ENCODE measurements around the gene RIOK1. TPM values are rescaled to one million over a fixed set of nuclear protein-coding genes. Genes with fewer than 3 reads are reported as not detected.
A peak's percentile ranks its signal among the peaks of the same experiment; 100 is the strongest.

RIOK1 gene
- total RNA-seq, 1 donor from 2014 or later = 38.3 TPM

DNA sequence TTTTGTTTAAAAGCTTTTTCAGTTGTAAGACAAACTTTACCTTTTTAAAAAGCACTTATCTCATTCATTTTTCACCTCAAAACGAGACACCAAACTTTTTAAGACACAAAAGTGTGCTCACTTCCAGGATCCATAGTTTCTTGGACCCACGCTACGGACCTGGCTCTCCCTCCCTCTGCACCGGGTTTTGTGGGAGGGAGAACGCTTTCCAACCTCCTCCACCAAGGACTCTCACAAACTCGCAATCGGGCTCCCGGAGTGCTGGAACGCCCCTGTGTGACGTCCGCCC, 502 bp upstream of the RIOK1 start:
- ChIA-PET CTCF (interaction anchor here (1.3 to 5.1 kb wide), 2 partner anchors 83 to 113 kb away, joined by 4 to 39 read pairs; no protein-coding TSS in a partner anchor), POLR2A (interaction anchor here (0.9 to 3.9 kb wide), 12 partner anchors 26 to 802 kb away, joined by 3 to 75 read pairs (median 5); partner anchors contain the start of genes BLOC1S5, EEF1E1, SNRNP48 and SSR1)
- H3K36me3 Mint-ChIP-seq (ENCODE audit: low read depth) = peaks cover 37% of the 10 kb centered on the region
- H3K27ac Mint-ChIP-seq = peak overlapping the region; percentile 100
- H3K9me3 Mint-ChIP-seq = no peaks in the 10 kb centered on the region
- peaks cover 34% of the 10 kb centered on the region for H3K4me1 Mint-ChIP-seq
- peak overlapping the region; percentile 96 for H3K4me3 Mint-ChIP-seq
- intact Hi-C loops (cut with micrococcal nuclease) = loop anchor here (1.0 to 5.0 kb wide), 6 partner anchors 76 to 713 kb away; partner anchors contain the start of genes BLOC1S5, EEF1E1, SNRNP48 and SSR1
- TF ChIP-seq, protein P1, sequence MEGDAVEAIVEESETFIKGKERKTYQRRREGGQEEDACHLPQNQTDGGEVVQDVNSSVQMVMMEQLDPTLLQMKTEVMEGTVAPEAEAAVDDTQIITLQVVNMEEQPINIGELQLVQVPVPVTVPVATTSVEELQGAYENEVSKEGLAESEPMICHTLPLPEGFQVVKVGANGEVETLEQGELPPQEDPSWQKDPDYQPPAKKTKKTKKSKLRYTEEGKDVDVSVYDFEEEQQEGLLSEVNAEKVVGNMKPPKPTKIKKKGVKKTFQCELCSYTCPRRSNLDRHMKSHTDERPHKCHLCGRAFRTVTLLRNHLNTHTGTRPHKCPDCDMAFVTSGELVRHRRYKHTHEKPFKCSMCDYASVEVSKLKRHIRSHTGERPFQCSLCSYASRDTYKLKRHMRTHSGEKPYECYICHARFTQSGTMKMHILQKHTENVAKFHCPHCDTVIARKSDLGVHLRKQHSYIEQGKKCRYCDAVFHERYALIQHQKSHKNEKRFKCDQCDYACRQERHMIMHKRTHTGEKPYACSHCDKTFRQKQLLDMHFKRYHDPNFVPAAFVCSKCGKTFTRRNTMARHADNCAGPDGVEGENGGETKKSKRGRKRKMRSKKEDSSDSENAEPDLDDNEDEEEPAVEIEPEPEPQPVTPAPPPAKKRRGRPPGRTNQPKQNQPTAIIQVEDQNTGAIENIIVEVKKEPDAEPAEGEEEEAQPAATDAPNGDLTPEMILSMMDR (IDR thresholded peaks at IDR 0.05) = no peak
- ATAC-seq (ENCODE audit: low read depth) = no peak
- DNase-seq = no peak
- H3K27me3 Mint-ChIP-seq = no peaks in the 10 kb centered on the region

DNA sequence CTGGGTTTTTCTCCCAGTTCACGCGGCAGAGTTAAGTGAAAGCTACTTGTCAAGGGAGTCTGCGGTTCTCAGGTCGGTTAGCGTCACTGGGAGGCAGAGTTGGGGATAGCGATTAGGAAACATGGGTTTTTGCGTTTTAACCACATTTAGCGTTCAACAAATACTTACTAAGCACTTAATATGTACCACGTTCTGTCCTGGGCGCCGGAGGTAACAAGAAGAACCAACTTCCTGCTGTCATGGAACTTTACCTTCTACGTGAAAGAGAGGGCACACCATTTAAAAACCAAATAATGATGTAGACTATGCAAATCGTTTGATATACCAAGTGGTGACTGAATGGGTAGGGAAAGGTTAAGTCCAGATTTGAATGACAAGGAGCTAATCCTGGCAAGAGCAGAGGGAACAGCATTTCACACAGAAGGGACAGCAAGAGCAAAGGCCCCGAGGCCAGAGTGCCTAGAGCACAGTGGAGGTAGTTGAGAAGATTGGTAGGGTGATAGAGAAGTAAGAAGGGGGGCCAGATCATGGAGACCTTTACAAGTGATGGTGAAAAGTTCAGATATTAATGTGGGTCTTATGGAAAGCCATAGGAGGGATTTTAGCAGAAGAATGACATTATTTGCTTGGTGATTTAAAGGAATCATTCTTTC, 744 bp downstream of the RIOK1 start:
- intact Hi-C loops (cut with micrococcal nuclease) = loop anchor here (10.0 kb wide), 1 partner anchor 666 kb away; no protein-coding TSS in a partner anchor

DNA sequence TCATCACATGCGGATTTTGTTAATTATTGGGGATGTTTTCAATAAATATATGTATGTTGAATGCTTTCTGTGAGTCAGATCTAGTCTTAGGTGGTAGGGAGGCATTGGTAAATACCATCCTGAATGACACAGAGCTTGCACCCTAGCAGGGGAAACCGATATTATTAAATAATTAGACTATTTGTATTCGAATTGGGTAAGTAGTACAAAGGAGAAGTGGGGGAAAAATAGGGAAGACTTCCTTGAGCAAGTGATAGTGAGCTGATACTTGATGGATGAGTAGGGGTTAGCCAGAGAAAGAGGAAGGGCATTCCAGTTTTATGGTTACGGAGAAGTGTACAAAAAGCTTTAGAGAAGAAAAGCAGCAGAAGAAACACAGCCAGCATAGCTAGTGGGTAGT, 1.5 kb downstream of the RIOK1 start:
- H3K27ac Mint-ChIP-seq = no peak overlapping the region
- peaks cover 56% of the 10 kb centered on the region for H3K36me3 Mint-ChIP-seq (ENCODE audit: low read depth)
- intact Hi-C loops (cut with micrococcal nuclease) = loop anchor here (10.0 kb wide), 1 partner anchor 666 kb away; no protein-coding TSS in a partner anchor
- H3K4me3 Mint-ChIP-seq = peak overlapping the region; percentile 96
- ATAC-seq (ENCODE audit: low read depth) (no peak), DNase-seq (no peak)
- no peaks in the 10 kb centered on the region for H3K27me3 Mint-ChIP-seq
- ChIA-PET CTCF (interaction anchor here (5.1 kb wide), 1 partner anchor 115 kb away, joined by 39 read pairs; no protein-coding TSS in a partner anchor), POLR2A (interaction anchor here (3.9 kb wide), 1 partner anchor 78 kb away, joined by 75 read pairs; the partner anchor contains the start of gene SSR1)
- H3K9me3 Mint-ChIP-seq = no peaks in the 10 kb centered on the region
- TF ChIP-seq, protein P1 (IDR thresholded peaks at IDR 0.05) = no peak
- peaks cover 34% of the 10 kb centered on the region for H3K4me1 Mint-ChIP-seq

More for the DNA sequence above, 744 bp downstream of the RIOK1 start:
- Mint-ChIP-seq H3K4me1 (peaks cover 34% of the 10 kb centered on the region), H3K27me3 (no peaks in the 10 kb centered on the region), H3K9me3 (no peaks in the 10 kb centered on the region), H3K36me3 (ENCODE audit: low read depth) (peaks cover 49% of the 10 kb centered on the region), H3K27ac (peak overlapping the region; percentile 100), H3K4me3 (peak overlapping the region; percentile 96)
- TF ChIP-seq, protein P1 (IDR thresholded peaks at IDR 0.05) = no peak
- no peak for DNase-seq
- CTCF ChIA-PET = interaction anchor here (1.3 to 5.1 kb wide), 2 partner anchors 84 to 114 kb away, joined by 4 to 39 read pairs; no protein-coding TSS in a partner anchor
- ATAC-seq (ENCODE audit: low read depth) = no peak
- POLR2A ChIA-PET = interaction anchor here (0.5 to 3.9 kb wide), 14 partner anchors 27 to 803 kb away, joined by 3 to 75 read pairs (median 4); partner anchors contain the start of genes BLOC1S5, EEF1E1, SNRNP48 and SSR1

DNA sequence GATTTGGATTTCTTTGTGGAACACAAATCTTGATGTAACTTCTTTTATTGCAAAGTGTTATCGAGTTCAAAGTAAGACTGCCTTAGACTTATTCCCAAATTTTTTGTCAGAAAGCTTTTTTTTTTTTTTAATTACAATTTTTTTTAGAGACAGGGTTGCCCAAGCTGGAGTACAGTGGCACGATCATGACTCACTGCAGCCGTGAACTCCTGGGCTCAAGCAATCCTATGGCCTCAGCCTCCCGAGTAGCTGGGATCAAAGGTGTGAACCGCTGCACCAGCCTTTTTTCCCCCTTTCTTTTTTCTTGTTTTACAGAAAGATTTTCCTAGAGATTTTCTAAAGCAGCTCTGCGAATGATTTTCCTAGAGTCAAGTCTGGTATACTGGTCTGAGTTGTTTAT, 2.8 kb downstream of the RIOK1 start:
- Mint-ChIP-seq H3K27me3 (no peaks in the 10 kb centered on the region), H3K4me3 (no peak overlapping the region), H3K27ac (no peak overlapping the region), H3K9me3 (no peaks in the 10 kb centered on the region), H3K4me1 (peaks cover 34% of the 10 kb centered on the region), H3K36me3 (ENCODE audit: low read depth) (peaks cover 65% of the 10 kb centered on the region)
- intact Hi-C loops (cut with micrococcal nuclease) = loop anchor here (10.0 kb wide), 1 partner anchor 668 kb away; no protein-coding TSS in a partner anchor
- CTCF ChIA-PET = interaction anchor here (5.1 kb wide), 1 partner anchor 116 kb away, joined by 39 read pairs; no protein-coding TSS in a partner anchor
- POLR2A ChIA-PET = no interaction called here
- DNase-seq (no peak), ATAC-seq (ENCODE audit: low read depth) (no peak)
- TF ChIP-seq, protein P1 (IDR thresholded peaks at IDR 0.05) = no peak

DNA sequence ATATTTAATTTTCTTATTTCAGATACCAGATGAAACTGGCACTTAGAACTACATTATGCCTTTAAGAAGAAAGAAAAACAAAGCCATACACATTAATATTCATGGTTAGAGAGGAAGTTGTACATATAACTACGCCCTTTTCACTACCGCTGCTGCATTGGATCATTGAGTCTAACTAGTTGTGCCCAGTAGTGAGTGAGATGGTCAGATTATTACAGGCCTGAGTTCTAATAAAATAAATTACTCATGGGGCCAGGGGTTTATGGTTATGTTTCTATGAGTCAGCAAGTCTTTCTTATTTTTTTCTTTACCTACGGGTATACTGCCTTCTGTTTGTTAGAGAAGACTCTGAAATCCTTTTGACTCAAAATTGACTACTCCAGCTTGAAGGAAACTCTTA, 11.5 kb downstream of the RIOK1 start:
- peaks cover 90% of the 10 kb centered on the region for H3K36me3 Mint-ChIP-seq (ENCODE audit: low read depth)
- ChIA-PET POLR2A (no interaction called here), CTCF (interaction anchor here (0.7 kb wide), 1 partner anchor 8 kb away, joined by 4 read pairs; no protein-coding TSS in a partner anchor)

More for the DNA sequence above, 11.5 kb downstream of the RIOK1 start:
- Mint-ChIP-seq H3K27ac (no peak overlapping the region), H3K27me3 (no peaks in the 10 kb centered on the region), H3K9me3 (no peaks in the 10 kb centered on the region), H3K4me3 (no peak overlapping the region), H3K4me1 (no peaks in the 10 kb centered on the region)
- DNase-seq (no peak), ATAC-seq (ENCODE audit: low read depth) (no peak)
- TF ChIP-seq, protein P1 (IDR thresholded peaks at IDR 0.05) = no peak
- intact Hi-C loops (cut with micrococcal nuclease) = no loop called here

Data from activated B cell treated with CpG ODN at 0.5 μM for 24 hours (primary cell).